Neutrophil (primary cell): ENCODE data around the gene DCDC2C.

Source experiments
- H3K27ac ChIP-seq: fragments of 200-600 bp; sonication (generic); 2 replicates; pipeline ENCODE4 v1.5.1; 2016; ENCODE audit warnings: mild to moderate bottlenecking, moderate library complexity
- H3K27me3 ChIP-seq: fragments of 200-600 bp; sonication (generic); 2 replicates; pipeline ENCODE4 v1.6.0; 2016; ENCODE audit warnings: mild to moderate bottlenecking
- H3K36me3 ChIP-seq: fragments of 200-600 bp; sonication (generic); 2 replicates; pipeline ENCODE4 v1.5.1; 2017
- H3K4me1 ChIP-seq, 2 experiments: fragments of 200-600 bp in 1 of 2; sonication (generic) in 1 of 2; 1 replicate in 1 of 2; 2 replicates in 1 of 2; pipeline versions ENCODE4 v1.5.1 to v1.6.1; 2013 to 2016; ENCODE audit warnings: low read depth in 1 of 2, low read length in 1 of 2, mild to moderate bottlenecking in 1 of 2, moderate library complexity in 1 of 2; ENCODE audit not compliant: control insufficient read depth in 1 of 2, insufficient read depth in 1 of 2
- H3K4me3 ChIP-seq, 2 experiments: fragments of 200-600 bp in 1 of 2; sonication (generic) in 1 of 2; 1 replicate in 1 of 2; 2 replicates in 1 of 2; pipeline ENCODE4 v1.5.1; 2013 to 2016; ENCODE audit warnings: low read depth in 1 of 2, low read length in 1 of 2, mild to moderate bottlenecking in 1 of 2, moderate library complexity in 1 of 2
- H3K9me3 ChIP-seq: fragments of 200-600 bp; sonication (generic); 2 replicates; pipeline ENCODE4 v1.5.1; 2016
- TF ChIP-seq, protein P1 (sequence below): fragments of 200-600 bp; sonication (generic); IDR thresholded peaks from 2 replicates; pipeline ENCODE4 v1.5.1; 2016; ENCODE audit warnings: antibody characterized with exemption

The DCDC2C gene

DNA sequence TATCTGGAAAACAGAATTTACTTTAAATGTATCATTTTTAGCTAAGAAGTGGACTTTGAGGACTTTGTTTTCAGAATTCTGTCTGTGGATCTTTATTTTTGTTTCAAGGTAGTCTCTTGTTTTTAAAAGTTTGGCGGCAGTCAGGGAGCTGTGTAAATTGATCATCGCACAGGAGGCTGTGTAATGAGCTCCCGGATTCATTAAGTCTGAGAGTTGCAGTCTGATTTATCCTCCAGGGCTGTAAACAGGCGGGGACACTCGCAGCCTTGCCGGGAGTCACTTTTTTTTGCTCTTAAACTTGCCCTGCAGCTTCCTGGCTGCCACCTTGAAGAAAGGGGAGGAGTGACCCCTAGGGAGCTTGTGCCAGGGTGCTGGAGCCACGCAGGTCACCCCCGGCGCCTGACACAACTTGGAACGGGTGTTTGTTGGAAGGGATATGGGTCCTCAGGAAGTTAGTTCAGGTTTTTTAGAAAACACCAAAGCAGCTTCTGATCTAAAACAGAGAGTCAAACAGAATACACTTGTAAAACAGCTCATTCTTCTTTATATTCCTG, 76.2 kb downstream of the DCDC2C start:
- H3K27me3 ChIP-seq = peaks cover 29% of the 10 kb centered on the region
- no peaks in the 10 kb centered on the region for H3K9me3 ChIP-seq
- TF ChIP-seq, protein P1, sequence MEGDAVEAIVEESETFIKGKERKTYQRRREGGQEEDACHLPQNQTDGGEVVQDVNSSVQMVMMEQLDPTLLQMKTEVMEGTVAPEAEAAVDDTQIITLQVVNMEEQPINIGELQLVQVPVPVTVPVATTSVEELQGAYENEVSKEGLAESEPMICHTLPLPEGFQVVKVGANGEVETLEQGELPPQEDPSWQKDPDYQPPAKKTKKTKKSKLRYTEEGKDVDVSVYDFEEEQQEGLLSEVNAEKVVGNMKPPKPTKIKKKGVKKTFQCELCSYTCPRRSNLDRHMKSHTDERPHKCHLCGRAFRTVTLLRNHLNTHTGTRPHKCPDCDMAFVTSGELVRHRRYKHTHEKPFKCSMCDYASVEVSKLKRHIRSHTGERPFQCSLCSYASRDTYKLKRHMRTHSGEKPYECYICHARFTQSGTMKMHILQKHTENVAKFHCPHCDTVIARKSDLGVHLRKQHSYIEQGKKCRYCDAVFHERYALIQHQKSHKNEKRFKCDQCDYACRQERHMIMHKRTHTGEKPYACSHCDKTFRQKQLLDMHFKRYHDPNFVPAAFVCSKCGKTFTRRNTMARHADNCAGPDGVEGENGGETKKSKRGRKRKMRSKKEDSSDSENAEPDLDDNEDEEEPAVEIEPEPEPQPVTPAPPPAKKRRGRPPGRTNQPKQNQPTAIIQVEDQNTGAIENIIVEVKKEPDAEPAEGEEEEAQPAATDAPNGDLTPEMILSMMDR = no peak
- H3K27ac ChIP-seq = no peak overlapping the region
- H3K4me1 ChIP-seq = no peaks in the 10 kb centered on the region
- H3K4me3 ChIP-seq = no peak overlapping the region
- H3K36me3 ChIP-seq = no peaks in the 10 kb centered on the region

GRCh38 chr2:3780477-3781402, 77.4 kb downstream of the DCDC2C start:
- H3K4me3 ChIP-seq = no peak overlapping the region
- H3K36me3 ChIP-seq = no peaks in the 10 kb centered on the region
- H3K4me1 ChIP-seq = no peaks in the 10 kb centered on the region
- H3K27ac ChIP-seq = no peak overlapping the region
- TF ChIP-seq, protein P1 = no peak
- H3K9me3 ChIP-seq = no peaks in the 10 kb centered on the region
- H3K27me3 ChIP-seq = peaks cover 29% of the 10 kb centered on the region

DNA sequence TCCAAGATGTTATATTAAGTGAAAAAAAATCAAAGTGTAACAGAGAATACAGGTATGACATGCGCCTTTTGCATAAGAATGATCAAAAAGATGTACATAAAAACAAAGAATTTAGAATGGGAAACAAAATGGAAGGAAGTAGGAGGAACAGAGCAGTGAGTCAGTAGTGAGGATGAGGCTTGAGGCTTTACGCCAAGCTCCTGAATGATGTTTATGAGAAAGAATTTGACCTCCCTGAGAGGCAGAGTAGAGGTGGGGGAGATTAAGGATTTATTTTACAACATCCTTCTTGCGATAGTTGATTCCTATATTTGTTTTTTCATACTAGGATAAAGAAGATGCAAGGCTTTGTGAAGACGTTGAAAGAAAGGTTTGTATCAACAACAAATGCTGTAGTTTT, 81.4 kb downstream of the DCDC2C start:
- Histone ChIP-seq H3K4me3 (no peak overlapping the region), H3K9me3 (no peaks in the 10 kb centered on the region), H3K27me3 (peaks cover 5% of the 10 kb centered on the region), H3K27ac (no peak overlapping the region), H3K36me3 (no peaks in the 10 kb centered on the region), H3K4me1 (no peaks in the 10 kb centered on the region)
- TF ChIP-seq, protein P1 = no peak

DNA sequence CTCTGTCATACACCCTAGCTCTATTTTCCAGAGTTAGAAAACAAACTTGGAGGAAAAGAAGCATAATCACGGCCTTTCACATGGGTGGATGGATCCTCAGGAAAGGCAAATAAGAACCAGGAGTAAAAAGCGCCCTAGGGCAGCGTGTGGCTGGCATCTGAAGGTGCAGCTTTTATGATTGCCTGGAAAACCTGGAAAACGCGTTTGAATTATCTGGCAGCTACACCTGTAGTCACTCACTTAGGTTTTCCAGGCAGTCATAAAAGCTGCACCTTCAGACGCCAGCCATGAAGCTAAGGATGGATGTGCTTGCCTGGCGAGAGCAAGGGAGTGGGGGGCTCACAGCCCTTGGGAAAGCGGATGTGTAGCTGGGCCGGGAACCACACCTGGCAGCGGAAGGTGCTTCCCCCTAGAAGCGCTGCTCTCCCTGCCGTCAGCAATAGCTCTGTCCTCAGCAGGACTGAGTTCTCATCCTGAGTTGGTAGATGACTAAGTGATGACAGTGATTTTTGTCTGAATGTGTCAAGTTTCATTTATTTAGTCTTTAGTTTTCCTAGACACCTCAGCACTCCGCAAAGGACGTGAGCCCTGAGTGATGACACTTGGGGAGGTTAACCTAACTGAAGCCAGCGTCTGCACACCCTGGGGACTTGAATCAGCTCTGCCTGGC, 82.0 kb downstream of the DCDC2C start:
- TF ChIP-seq, protein P1 = no peak
- no peaks in the 10 kb centered on the region for H3K27me3 ChIP-seq
- no peak overlapping the region for H3K4me3 ChIP-seq
- no peaks in the 10 kb centered on the region for H3K4me1 ChIP-seq
- H3K9me3 ChIP-seq = no peaks in the 10 kb centered on the region
- H3K27ac ChIP-seq = no peak overlapping the region
- no peaks in the 10 kb centered on the region for H3K36me3 ChIP-seq

GRCh38 chr2:3785890-3786273, 82.5 kb downstream of the DCDC2C start:
- no peaks in the 10 kb centered on the region for H3K36me3 ChIP-seq

More at GRCh38 chr2:3785890-3786273, 82.5 kb downstream of the DCDC2C start:
- Histone ChIP-seq H3K27me3 (no peaks in the 10 kb centered on the region), H3K4me1 (no peaks in the 10 kb centered on the region), H3K9me3 (no peaks in the 10 kb centered on the region), H3K4me3 (no peak overlapping the region), H3K27ac (no peak overlapping the region)
- TF ChIP-seq, protein P1 = no peak
